Measurements from ENCODE around the gene AEBP1.

Gene AEBP1

GRCh38 chr7:44075296-44076075 lies 28.7 kb upstream of the AEBP1 start:
- in situ Hi-C loops (cut with MboI; ENCODE audit: low sequenced_read_pairs), result no loop called here
- H3K4me3 ChIP-seq, result no peak overlapping the region
- H3K36me3 ChIP-seq (replicated peaks), result peaks cover 52% of the 10 kb centered on the region
- no peaks in the 10 kb centered on the region for H3K27me3 ChIP-seq (ENCODE audit: low read depth)
- H3K4me1 ChIP-seq, result no peaks in the 10 kb centered on the region
- H3K9me3 ChIP-seq, result no peaks in the 10 kb centered on the region
- no peak for DNase-seq (ENCODE audit: low spot score in 2 of 2)

- in situ Hi-C loops (cut with MboI; ENCODE audit: low sequenced_read_pairs), result no loop called here
- peaks cover 58% of the 10 kb centered on the region for H3K36me3 ChIP-seq (replicated peaks)
These were observed 27.8 kb upstream of the AEBP1 start for GRCh38 chr7:44076101-44076895.

GRCh38 chr7:44077061-44077460 lies 27.1 kb upstream of the AEBP1 start:
- Histone ChIP-seq H3K27me3 (ENCODE audit: low read depth) (no peaks in the 10 kb centered on the region), H3K4me1 (peaks cover 2% of the 10 kb centered on the region; the same call in 1 of the 2 replicates), H3K9me3 (no peaks in the 10 kb centered on the region), H3K4me3 (no peak overlapping the region), H3K36me3 (replicated peaks) (peaks cover 58% of the 10 kb centered on the region)
- no peak for DNase-seq (ENCODE audit: low spot score in 2 of 2)
- in situ Hi-C loops (cut with MboI; ENCODE audit: low sequenced_read_pairs), result no loop called here

More at GRCh38 chr7:44076101-44076895, 27.8 kb upstream of the AEBP1 start:
- Histone ChIP-seq H3K9me3 (no peaks in the 10 kb centered on the region), H3K4me1 (peaks cover under 1% of the 10 kb centered on the region; the same call in 1 of the 2 replicates), H3K27me3 (ENCODE audit: low read depth) (no peaks in the 10 kb centered on the region), H3K4me3 (no peak overlapping the region)
- no peak for DNase-seq (ENCODE audit: low spot score in 2 of 2)

DNA sequence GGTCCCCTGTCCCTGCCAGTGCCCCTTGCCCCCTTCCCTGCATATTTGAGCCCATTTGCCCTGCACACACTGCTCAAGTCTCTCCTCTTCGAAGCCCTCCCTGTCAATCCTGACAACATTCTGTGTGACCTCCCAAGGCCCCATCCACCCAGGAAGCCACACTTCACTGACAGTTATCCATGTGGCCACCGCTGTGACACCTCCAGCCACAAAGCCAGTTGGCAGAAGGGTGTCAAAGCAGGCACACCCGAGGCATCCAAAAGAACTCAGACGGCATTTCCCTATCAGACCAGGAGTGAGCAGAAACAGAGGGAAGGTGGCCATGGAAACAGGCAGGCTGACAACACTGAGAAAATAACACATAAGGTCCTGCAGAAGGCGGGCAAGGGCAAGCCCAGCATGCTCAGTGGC lies 26.5 kb upstream of the AEBP1 start:
- Histone ChIP-seq H3K27me3 (ENCODE audit: low read depth) (no peaks in the 10 kb centered on the region), H3K4me3 (no peak overlapping the region), H3K4me1 (peaks cover 2% of the 10 kb centered on the region; the same call in 1 of the 2 replicates), H3K36me3 (replicated peaks) (peaks cover 58% of the 10 kb centered on the region), H3K9me3 (no peaks in the 10 kb centered on the region)
- in situ Hi-C loops (cut with MboI; ENCODE audit: low sequenced_read_pairs), result no loop called here
- no peak for DNase-seq (ENCODE audit: low spot score in 2 of 2)

GRCh38 chr7:44078521-44078920 lies 25.6 kb upstream of the AEBP1 start:
- no peak for DNase-seq (ENCODE audit: low spot score in 2 of 2)
- H3K4me3 ChIP-seq, result no peak overlapping the region
- in situ Hi-C loops (cut with MboI; ENCODE audit: low sequenced_read_pairs), result no loop called here
- no peaks in the 10 kb centered on the region for H3K9me3 ChIP-seq
- H3K36me3 ChIP-seq (replicated peaks), result peaks cover 58% of the 10 kb centered on the region
- H3K27me3 ChIP-seq (ENCODE audit: low read depth), result no peaks in the 10 kb centered on the region
- H3K4me1 ChIP-seq, result peaks cover 8% of the 10 kb centered on the region

DNA sequence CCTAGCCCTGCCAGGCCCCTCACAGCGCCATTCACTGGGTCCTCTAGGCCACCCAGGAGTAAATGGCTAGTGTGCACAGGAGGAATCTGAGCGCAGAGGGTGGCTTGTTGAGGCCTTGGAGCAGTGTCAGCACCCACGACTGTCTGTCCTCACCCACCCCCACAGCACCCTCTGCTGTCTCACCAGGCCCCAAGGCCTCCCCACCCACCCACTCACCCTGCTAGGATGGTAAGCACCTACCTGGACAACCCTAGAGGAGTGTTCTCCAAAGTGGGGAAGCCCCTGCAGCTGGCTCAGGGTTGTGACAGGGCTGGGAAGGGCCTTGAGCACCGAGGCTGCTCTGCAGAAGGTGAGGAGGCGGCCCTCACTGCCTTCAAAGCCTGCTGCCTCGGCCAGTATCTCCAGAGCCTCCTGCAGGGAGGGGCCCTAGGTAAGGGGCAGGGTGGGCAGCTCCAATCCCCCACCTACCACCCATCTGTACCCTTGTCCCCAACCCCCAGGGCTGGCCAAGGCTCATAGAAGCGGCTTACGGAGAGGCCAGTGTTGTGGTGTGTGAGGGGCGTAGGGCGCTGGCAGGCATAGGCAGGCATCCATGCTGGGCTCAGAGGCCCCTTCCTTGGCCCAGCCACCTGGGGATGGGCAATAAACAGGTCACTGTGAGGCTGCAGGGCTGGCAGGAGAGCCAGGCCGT lies 24.7 kb upstream of the AEBP1 start:
- in situ Hi-C loops (cut with MboI; ENCODE audit: low sequenced_read_pairs), result no loop called here
- Histone ChIP-seq H3K27me3 (ENCODE audit: low read depth) (no peaks in the 10 kb centered on the region), H3K4me1 (peaks cover 8% of the 10 kb centered on the region), H3K9me3 (no peaks in the 10 kb centered on the region), H3K4me3 (no peak overlapping the region), H3K36me3 (replicated peaks) (peaks cover 49% of the 10 kb centered on the region)
- no peak for DNase-seq (ENCODE audit: low spot score in 2 of 2)

DNA sequence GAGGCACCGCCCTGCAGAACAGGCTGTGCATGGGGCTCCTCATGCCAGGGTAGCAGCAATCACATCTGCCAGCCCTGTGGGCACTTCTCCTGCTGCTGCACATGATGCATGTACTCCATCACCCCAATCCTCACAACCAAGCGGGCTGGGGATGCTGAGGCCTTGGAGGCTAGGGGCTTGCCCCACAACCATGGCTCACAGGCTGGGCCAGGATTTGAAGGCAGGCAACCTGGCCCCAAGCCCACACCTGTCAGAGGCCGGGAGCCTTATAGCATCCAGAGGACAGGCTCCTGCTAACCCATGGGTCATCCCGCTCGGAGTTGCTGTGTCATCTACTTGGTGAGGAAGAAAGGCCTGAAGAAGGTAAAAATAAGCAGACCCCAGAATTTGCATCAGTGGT lies 24.0 kb upstream of the AEBP1 start:
- H3K4me3 ChIP-seq, result no peak overlapping the region
- in situ Hi-C loops (cut with MboI; ENCODE audit: low sequenced_read_pairs), result no loop called here
- no peak for DNase-seq (ENCODE audit: low spot score in 2 of 2)

DNA sequence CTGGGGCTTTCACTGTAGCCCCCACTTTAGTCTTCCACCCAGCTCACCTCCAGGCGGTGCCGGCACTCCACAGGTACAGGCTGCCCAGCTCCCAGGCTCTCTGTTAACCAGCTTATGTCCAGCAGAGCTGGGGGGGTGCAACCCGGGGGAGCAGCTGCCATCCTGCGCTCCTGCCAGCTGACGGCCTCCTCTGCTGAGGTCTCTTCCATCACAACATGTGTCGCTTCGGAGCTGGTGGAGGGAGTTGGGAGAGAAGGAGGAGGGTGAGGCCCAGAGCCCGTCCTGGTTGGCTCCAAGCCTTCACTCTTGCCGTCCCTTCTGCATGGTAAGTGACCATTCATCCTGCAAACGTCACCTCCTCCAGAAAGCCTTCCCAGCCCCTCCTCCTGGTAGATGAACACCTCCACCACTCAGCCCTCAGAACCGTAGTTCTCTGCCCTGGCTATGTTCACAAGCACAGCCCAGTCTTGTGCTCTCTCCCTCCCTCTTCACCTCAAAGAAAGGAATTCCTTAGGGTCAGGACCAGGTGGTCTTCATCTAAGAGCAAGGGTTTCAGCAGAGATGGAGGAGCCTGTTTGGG lies 23.4 kb upstream of the AEBP1 start:
- in situ Hi-C loops (cut with MboI; ENCODE audit: low sequenced_read_pairs), result no loop called here
- peaks cover 8% of the 10 kb centered on the region for H3K4me1 ChIP-seq
- H3K4me3 ChIP-seq, result peak overlapping the region; percentile 83; the same call in 1 of the 2 replicates
- H3K27me3 ChIP-seq (ENCODE audit: low read depth), result no peaks in the 10 kb centered on the region
- no peaks in the 10 kb centered on the region for H3K9me3 ChIP-seq
- H3K36me3 ChIP-seq (replicated peaks), result peaks cover 48% of the 10 kb centered on the region
- DNase-seq (ENCODE audit: low spot score in 2 of 2), result no peak

More for the DNA sequence above, 24.0 kb upstream of the AEBP1 start:
- no peaks in the 10 kb centered on the region for H3K27me3 ChIP-seq (ENCODE audit: low read depth)
- no peaks in the 10 kb centered on the region for H3K9me3 ChIP-seq
- peaks cover 8% of the 10 kb centered on the region for H3K4me1 ChIP-seq
- H3K36me3 ChIP-seq (replicated peaks), result peaks cover 49% of the 10 kb centered on the region

DNA sequence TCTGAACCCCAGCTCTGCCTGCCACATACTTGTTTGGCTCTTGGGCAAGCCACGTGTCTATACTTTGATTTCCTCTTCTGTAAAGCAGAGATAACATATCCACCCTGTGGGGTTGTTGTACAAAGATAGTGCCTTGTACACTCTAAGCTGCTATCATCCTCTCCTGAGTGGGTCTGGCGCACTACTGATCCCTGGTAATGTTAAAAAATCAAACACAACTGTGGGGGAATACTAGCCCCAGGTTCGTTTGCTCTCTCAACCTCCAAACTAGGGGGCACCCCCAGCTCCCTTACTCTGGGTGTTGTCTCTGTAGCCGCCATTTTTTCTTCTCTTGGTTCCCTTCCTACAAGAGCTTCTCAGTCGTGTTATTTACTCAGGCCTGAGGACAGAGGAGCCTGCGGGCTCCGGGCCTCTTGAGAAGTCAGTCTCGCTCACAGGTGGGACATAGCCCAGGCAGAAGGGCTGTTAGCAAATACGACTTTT lies 22.8 kb upstream of the AEBP1 start:
- Histone ChIP-seq H3K9me3 (no peaks in the 10 kb centered on the region), H3K27me3 (ENCODE audit: low read depth) (no peaks in the 10 kb centered on the region), H3K4me3 (peak overlapping the region; percentile 83), H3K36me3 (replicated peaks) (peaks cover 43% of the 10 kb centered on the region), H3K4me1 (peaks cover 8% of the 10 kb centered on the region)
- DNase-seq (ENCODE audit: low spot score in 2 of 2), result no peak
- in situ Hi-C loops (cut with MboI; ENCODE audit: low sequenced_read_pairs), result no loop called here

- in situ Hi-C loops (cut with MboI; ENCODE audit: low sequenced_read_pairs), result no loop called here
- DNase-seq (ENCODE audit: low spot score in 2 of 2), result peak; percentile 96 to 98
- peak overlapping the region; percentile 83 for H3K4me3 ChIP-seq
- no peaks in the 10 kb centered on the region for H3K9me3 ChIP-seq
- H3K27me3 ChIP-seq (ENCODE audit: low read depth), result no peaks in the 10 kb centered on the region
- H3K4me1 ChIP-seq, result peaks cover 8% of the 10 kb centered on the region
- H3K36me3 ChIP-seq (replicated peaks), result peaks cover 32% of the 10 kb centered on the region
These were observed 21.5 kb upstream of the AEBP1 start for GRCh38 chr7:44082541-44083207.

- H3K27me3 ChIP-seq (ENCODE audit: low read depth), result no peaks in the 10 kb centered on the region
- H3K4me3 ChIP-seq, result no peak overlapping the region
- peaks cover 8% of the 10 kb centered on the region for H3K4me1 ChIP-seq
- peaks cover 21% of the 10 kb centered on the region for H3K36me3 ChIP-seq (replicated peaks)
- H3K9me3 ChIP-seq, result no peaks in the 10 kb centered on the region
- in situ Hi-C loops (cut with MboI; ENCODE audit: low sequenced_read_pairs), result no loop called here
- no peak for DNase-seq (ENCODE audit: low spot score in 2 of 2)
These were observed 20.3 kb upstream of the AEBP1 start for GRCh38 chr7:44083796-44084195.

- in situ Hi-C loops (cut with MboI; ENCODE audit: low sequenced_read_pairs), result no loop called here
- Histone ChIP-seq H3K4me3 (no peak overlapping the region), H3K27me3 (ENCODE audit: low read depth) (no peaks in the 10 kb centered on the region), H3K4me1 (peaks cover 8% of the 10 kb centered on the region), H3K36me3 (replicated peaks) (peaks cover 14% of the 10 kb centered on the region), H3K9me3 (no peaks in the 10 kb centered on the region)
- DNase-seq (ENCODE audit: low spot score in 2 of 2), result no peak
These were observed 19.4 kb upstream of the AEBP1 start for GRCh38 chr7:44084701-44085100.

GRCh38 chr7:44085546-44085945 lies 18.6 kb upstream of the AEBP1 start:
- H3K27me3 ChIP-seq (ENCODE audit: low read depth), result no peaks in the 10 kb centered on the region
- in situ Hi-C loops (cut with MboI; ENCODE audit: low sequenced_read_pairs), result no loop called here
- no peaks in the 10 kb centered on the region for H3K9me3 ChIP-seq
- no peak for DNase-seq (ENCODE audit: low spot score in 2 of 2)
- H3K4me1 ChIP-seq, result peaks cover 8% of the 10 kb centered on the region
- no peak overlapping the region for H3K4me3 ChIP-seq
- peaks cover 5% of the 10 kb centered on the region; the same call in 1 of the 2 replicates for H3K36me3 ChIP-seq (replicated peaks)
